GM21390 (cell line): ENCODE measurements around the gene CPED1.
"Not testable (repeated sequence)": the region's sequence is repeated elsewhere in the genome, so short reads cannot be mapped to it uniquely, and the experiment has no call there.

Source experiments
- ATAC-seq: cut with Tn5 transposase; IDR thresholded peaks from one replicate; pipeline ENCODE4 v1.9.1; 2021; ENCODE audit not compliant: unreplicated experiment

Gene CPED1

DNA sequence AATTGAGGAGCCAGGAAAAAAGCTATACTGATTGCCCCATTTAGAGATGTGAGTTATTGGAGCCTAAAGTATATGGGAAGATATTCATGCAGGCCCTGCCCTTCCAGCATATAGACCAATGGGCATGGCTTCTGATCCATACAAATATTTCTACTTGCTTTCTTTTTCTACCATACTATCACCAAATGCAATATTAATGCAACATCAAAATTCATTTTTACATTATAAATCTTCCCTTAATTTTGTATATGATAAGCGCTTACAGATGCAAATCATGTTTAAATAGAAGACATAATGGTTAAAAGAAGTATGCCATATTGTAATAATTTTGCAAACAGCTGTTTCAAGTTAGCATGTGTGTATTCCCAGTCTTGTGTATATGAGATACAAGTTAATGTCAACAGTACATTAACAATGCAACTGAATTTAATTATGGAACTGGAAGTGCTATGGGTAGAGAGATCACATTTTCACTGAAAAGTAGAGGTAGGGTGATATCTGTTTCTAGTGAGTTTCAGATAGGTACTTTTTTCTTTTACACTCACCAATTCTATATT lies 315.7 kb downstream of the CPED1 start:
- no peak for ATAC-seq

DNA sequence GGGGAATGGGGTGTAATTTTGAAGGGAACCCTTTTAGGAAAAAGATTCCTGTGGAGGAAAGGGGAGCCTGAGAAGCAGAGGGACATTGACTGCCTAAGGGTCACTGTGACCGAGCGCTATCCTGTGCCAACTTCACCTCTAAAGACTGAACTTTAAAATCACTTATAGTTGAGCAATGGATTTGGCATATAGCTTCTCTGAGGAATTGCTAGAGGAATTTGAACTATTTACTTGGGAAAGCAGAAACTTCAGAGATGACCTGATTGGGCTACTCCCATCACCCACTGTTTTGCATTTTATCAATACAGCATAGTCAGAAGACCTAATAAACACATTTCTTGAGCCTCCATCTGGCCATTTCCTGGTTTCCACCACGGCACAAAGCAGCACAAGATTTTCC lies 316.6 kb downstream of the CPED1 start:
- ATAC-seq: no peak

DNA sequence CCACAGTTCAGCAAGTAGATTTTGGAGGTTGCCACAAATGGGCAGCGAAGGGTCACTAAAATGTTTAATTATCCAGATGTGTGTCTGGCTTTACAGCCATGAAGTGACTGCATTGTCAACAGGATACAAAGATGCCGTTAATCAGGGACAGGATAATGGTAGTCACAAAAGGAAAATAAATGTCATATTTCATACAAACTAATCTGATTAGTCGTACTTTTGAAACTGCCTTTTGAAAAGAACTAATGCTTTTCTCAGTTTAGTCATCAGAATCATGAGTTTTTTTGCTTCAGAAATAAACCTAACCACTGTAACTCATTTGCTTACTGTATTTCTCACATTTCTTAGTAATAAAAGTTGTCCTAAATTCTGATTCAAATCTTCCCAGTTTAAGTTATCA lies 318.1 kb downstream of the CPED1 start:
- ATAC-seq: no peak

DNA sequence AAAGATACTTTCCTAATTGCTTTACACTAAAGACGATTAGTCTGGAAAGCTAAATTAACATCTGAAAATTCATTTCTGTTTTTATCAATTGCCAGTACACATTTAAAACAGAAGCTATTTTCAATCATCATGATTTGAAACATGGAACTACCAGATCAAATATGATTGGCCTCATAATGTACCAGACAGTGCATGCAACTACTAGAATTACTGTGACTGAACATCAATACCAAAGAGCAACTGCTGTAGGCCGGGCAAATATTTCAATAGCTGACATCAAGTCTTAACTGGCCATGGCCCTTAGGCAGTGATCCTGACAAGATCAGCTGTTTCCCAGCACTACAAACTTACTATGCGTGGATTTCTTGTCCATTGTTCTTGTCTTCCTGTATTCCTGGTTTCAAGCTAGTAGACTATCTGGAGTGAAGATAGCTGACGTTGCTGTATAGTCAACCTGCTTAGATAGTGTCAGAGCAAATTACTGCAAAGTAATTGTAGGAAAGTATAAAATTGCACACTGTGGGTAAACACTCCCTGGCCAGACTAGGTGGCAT lies 318.6 kb downstream of the CPED1 start:
- ATAC-seq: no peak

DNA sequence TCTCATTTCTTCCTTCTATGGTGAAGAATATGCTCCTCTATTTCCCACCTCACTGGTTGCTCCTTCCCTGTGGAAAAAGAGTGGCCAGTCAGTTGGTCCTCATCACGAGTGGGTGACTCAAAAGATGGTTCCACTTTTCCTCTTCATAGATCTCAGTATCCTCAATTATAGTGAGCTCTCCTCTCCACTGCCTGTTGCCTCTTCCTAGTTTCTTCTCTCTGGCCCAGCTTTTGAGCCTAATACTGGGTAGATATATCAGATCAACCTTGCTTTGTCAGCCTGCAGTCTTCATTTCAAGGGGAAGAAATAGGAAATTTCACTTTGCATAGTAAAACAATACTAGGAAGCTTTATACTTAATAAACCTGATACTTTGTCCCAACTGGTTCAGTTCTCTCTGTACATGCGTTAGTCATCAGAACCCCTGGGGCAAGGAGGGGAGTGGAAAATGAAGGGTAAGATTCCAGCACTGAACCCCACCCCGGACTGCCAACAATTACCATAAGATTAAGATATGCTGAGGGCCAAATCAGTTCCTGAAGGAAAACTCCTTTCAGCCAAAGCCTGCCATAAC lies 324.8 kb downstream of the CPED1 start:
- no peak for ATAC-seq

DNA sequence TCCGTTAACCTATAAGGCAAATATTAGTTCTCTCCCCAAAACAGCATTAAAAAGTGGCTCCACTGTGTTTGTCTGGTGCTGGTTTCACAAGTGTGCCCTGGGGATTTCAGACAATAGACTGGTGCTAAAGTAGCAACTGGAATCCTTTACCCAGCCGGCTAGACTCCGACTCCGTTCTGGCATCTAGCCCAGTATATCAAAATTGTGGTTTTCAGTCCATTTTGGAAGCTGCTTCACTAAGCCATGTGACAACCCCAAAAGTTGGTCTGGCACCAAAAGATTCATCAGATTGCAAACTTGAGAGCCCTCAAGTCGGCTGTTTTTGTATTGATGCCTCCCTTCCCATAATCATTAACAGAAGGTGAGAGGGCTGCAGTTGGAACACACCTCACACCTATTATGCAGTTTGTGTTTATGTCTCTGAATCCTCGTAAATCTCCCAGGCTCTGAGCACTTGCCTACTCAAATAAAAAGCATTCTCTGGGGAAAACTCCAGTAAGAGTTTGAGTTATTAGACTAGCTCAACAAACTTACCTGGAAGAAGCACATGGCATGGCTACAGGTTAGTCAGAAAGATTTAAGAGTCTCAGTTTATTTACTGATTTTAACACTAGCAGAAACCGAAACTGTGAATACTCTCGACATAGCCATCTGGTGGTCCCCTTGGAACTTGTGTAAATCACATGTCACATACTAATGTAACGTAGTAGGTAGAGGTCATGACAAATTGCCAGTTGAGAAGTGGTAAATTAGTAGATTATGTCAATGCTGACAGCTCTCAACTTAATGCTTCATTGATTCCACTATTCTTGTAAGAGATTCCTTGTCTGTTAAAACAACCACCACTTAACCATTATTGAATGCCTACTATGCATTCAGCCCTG lies 325.5 kb downstream of the CPED1 start:
- ATAC-seq: peak; percentile 93

DNA sequence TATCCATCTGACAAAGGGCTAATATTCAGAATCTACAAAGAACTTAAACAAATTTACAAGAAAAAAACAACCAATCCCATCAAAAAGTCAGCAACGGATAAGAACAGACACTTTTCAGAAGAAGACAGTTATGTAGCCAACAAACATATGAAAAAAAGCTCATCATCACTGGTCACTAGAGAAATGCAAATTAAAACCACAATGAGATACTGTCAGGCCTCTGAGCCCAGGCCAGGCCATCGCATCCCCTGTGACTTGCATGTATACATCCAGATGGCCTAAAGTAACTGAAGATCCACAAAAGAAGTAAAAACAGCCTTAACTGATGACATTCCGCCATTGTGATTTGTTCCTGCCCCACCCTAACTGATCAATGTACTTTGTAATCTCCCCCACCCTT lies 326.7 kb downstream of the CPED1 start:
- ATAC-seq: not testable (repeated sequence)

DNA sequence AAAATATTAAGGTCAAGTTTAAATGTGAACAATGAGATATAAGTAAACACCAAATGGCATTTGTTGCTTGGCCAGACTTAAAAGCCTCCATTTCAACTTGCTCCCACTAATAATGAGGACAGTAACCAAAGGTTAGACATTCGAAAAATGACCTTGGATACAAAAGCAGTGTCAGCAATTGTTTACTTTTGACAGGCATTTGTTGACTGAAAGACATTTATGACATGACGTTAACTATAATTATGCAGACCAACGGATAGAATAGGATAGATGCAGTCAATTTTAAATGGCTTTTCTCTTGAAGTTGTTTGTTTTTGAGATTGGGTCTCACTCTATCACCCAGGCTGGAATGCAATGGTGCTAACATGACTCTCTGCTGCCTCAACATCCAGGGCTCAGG lies 333.9 kb downstream of the CPED1 start:
- no peak for ATAC-seq

DNA sequence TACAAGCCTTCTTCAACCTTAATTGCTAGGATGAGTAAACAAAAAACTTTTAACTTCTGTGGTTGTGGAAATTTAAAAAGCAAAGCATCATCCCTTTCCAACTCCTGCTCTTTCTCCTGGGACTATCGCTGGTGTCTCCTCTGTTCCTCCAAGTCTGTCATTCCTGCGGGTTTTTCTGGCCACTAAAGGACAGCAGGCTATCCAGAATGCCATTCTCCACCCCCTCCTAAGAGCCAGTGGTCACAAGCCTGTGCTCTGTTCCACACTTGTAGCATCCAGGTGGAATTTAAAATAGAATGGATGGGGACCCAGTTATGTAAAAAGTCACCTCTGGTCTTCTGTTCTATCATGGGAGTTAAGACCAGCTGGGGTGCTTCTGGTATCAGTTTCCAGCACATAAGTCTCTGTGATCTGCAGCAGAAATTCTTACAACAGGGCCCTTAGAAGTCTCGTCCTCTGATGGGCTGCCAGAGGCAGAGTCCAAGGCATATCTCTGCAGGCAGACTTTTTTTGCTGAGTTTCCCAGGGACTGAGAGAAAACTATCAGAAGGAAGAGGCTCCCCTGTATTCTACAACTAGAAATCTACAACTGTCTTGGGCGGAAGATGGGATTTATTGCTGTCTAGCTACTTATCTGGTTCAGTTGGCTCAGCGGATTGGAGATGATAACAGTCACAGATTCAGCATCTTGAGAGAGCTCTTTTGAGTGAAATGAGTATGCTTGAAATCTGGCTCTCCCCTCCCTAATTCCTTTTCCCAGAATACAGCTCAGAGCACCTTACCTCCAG lies 335.2 kb downstream of the CPED1 start:
- ATAC-seq: no peak

DNA sequence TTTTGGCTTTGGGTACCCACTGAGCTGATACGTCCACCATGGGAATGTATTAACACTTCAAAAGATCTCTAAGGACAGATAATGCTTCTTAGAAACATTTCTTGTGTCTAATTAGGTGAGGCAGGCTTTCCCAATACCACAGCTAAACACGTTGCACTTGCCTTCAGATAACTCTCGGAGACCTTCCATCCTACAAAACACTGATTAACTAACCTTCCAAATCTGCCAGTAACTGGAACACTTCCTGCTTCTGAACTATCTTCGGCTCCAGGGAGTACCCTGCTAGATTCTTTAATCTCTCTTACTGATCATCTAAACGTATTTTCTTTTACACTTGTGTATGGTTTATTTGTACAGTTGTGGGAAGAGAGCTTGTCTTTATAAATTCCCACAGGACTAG lies 339.2 kb downstream of the CPED1 start:
- ATAC-seq: no peak

DNA sequence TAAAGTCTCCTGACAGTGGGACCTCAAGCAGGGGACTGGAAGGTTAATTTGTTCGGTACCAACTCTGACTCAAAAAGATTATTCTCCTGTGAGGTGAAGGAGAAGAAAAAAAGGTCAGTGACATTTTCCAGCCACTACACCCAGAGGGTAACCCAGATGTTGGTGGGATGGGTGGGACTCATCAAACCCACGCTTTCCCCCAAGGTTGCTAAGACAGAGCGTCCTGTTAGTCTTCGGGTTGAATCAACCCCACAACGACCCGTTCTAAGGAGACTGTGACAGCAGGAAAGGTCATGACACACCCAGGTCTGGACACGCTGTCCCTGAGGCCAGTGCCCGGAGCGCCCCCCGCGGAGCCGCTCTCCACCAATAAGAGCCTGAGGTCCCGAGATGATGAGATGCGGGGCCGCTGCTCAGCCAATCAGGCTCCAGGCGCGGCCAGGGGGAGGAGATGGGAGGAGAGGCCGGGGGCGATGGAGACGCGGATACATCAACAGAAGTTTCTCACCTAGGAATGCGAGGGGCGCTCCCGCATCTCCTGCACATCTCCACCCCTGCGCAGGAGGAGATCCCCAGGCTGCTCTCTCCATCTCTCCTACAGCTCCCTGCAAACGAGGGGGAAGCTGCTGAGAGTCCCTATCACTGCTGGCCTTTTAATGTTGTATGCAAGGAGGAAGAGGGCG lies 340.1 kb downstream of the CPED1 start, which contains the start of gene WNT16:
Gene WNT16 (plus strand): TSS at position 493 of the 683 bp plus-strand sequence. CDS start 293 bp downstream, outside the sequence.
- peak; percentile 42 for ATAC-seq

DNA sequence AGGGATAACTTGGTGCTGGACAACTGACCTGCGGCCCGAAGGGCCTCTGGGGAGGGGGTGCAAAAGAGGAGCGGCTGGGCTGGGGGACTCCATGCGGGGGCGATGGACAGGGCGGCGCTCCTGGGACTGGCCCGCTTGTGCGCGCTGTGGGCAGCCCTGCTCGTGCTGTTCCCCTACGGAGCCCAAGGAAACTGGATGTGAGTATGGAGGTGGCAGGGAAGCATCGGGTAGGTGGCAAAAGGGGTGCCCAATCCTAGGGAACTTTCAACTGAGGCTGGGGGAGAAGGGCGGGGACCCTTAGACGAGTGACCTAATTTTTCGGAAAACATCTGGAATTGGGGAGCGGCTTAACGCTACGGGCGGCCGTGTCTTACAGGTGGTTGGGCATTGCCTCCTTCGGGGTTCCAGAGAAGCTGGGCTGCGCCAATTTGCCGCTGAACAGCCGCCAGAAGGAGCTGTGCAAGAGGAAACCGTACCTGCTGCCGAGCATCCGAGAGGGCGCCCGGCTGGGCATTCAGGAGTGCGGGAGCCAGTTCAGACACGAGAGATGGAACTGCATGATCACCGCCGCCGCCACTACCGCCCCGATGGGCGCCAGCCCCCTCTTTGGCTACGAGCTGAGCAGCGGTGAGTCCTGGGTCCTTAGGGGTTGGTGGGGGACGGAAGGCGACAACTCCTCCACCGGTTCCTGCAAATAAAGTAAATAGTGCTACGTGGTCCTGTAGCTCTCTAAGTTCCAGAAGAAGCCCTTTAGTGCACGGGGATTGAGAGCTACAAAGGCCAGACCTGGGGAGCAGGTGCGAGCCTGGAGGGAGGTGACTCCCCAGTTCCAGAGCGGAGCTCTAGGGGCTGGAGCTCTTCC lies 340.9 kb downstream of the CPED1 start:
- peak; percentile 69 for ATAC-seq

DNA sequence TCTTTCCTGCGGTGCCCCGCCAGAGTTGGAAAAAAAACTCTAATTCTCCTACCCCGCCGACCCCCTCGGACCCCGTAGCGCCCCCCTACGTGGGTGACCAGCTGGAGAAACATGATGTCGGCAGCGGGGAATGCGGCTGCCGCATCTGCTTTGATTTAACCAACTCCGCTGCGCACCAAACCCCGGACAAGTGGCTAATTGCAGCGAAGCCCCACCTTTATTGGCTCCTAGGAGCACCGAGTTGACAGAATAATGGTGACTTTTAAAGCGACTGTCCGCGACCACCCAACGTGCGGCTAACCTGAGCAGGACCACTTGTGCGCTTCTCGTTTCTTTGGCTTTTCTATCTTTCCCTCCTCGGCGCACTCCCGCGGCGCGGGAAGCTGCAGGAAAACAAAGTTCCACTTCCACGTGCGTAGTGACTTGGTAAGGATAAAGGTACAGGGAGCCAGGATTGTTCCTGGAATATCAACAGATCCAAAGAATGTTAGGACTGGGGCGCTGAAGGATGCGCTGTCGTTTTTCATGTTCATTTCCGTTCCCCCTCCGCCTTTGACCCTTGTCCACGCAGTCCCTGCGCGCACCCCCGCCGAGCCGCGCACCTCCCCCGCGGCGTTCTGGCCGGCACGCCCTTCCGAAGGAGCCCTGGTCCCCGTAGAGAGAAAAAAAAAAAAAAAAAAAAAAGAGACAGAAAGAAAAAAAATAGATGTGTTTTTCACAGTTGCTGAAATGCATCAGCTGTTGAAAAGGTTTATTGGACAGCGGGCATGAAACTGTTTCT lies 341.7 kb downstream of the CPED1 start:
- peak; percentile 34 for ATAC-seq

DNA sequence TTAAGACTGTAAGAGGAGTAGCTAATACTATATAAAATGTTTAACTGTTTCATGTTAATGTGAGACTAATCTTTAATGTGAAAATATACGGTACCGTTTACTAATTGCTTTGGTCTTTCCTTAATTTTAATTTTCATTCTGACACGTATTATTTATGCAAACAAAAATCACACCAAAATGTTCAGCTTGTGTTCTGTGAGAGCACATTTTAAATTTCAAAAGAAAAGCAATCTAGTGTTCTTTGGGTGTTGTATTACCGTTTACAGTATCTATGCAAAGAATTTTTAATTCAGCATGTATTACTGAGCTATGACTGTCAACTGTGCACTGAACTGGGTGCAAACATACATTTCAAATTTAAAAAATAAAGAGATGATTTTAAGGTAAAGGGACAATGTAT lies 342.5 kb downstream of the CPED1 start:
- no peak for ATAC-seq

DNA sequence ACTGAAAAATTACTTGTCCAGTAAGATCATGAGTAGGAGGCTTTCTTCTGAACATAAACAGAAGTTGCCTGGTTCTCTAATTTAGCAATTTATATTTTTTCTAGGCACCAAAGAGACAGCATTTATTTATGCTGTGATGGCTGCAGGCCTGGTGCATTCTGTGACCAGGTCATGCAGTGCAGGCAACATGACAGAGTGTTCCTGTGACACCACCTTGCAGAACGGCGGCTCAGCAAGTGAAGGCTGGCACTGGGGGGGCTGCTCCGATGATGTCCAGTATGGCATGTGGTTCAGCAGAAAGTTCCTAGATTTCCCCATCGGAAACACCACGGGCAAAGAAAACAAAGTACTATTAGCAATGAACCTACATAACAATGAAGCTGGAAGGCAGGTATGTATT lies 343.1 kb downstream of the CPED1 start:
- ATAC-seq: no peak

DNA sequence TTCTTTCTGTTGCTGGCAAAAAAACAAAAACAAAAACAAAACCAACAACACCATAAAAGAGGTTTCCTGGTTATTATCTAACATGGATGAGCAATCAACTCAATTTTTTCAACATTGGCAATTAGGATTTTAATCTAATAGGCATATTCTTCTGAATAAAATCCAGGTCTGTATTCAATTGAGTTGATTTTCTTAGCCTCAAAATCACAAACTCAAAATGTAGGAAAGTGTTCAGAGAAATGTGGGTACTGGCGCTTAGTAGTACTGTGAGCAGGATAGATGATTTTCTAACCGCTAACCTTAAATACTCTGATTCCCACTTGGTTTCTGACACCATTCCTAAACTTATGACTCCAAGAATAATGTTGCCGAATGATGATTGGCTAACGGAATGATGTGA lies 345.9 kb downstream of the CPED1 start:
- no peak for ATAC-seq

DNA sequence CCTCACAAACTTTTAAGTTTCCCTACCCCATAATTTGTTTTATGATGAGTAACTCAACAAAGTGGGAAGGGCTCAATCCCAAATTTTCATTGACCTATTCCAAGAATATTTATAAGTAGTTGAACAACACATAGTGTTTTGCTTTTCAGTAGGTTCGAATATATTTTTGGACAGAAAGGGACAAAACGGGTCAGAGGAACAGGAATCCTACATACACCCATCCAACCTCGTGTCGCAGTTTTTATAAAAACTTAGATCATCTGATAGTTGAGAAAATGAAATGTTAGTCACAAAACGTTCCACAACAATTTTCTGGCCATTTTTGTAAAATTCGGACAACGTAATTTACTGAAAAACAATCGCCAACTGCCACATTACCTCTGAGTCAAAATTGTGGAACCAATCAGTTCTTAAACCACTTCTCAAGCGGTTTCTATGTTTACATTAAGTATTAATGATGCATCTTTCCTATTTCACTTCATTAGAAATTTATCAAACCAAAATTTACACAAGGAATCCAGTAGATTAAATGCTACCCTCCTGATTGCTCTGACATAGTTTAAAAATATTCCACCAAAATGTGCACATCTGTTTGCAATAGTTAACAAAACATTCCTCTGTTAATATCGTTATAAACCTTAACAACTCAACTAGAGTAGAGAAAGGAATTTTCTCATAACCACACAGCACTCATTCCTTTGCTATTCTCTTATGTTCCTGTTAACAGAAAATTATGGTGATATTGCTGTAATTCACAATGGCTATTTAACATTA lies 346.6 kb downstream of the CPED1 start:
- no peak for ATAC-seq

DNA sequence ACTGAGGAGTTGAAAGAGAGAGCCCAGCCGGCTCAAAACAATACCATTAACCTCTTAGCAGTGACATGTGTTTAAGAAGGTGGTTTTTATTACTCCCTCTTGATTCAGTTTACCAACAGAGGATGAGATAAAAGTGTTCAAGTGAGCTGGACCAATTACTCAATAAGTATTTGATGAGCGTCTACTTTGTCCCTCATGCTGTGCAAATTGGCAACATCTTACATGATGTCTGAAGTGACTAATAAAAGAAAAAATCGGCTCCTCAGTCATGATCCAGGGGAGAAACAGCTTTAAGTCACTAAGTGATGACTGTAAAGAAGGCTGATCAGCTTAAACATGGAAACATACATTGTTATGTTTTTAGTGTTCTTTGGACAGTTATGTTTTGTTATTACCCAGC lies 348.1 kb downstream of the CPED1 start:
- no peak for ATAC-seq
